Measurements from ENCODE around the gene PSMA6.
"Not testable (repeated sequence)": the region's sequence is repeated elsewhere in the genome, so short reads cannot be mapped to it uniquely, and the experiment has no call there.

Gene PSMA6

DNA sequence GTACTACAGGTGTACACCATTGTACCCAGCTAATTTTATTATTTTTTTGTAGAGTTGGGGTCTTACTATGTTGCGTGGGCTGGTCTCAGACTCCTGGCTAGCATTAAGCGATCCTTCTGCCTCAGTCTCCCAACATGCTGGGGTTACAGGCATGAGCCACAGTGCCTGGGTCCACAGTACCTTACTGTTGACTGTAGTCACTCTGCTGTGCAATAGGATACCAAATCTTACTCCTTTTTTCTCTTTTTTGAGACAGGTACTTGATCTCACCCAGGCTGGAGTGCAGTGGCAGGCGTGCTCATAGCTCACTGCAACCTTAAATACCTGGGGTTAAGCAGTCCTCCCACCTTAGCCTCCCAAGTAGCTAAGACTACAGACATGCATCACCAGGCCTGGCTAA, 25.6 kb downstream of the PSMA6 start:
- no peak overlapping the region for H3K27ac Mint-ChIP-seq
- DNase-seq (ENCODE audit: low spot score): no peak
- no peaks in the 10 kb centered on the region for H3K9me3 Mint-ChIP-seq
- peaks cover 18% of the 10 kb centered on the region for H3K4me1 Mint-ChIP-seq (ENCODE audit: low read depth)
- no peak overlapping the region for H3K4me3 Mint-ChIP-seq
- H3K36me3 Mint-ChIP-seq (ENCODE audit: low read depth): peaks cover 48% of the 10 kb centered on the region
- no peaks in the 10 kb centered on the region for H3K27me3 Mint-ChIP-seq (ENCODE audit: low read depth)

DNA sequence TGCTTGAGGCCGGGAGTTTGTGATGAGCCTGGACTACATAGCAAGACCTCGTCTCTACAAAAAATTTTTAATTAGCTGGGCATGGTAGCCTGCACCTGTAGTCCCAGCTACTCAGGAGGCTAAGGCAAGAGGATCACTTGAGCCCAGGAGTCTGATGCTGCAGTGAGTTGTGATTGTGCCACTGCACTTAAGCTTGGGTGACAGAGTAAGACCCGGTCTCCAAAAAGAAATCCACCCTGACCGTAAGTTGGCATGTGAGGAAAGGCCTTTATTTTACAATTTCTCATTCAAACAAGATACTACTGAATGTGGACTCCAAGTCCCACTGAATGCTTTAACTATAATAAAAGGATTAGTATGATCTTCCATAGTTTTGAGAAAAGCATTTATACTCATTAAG, 27.3 kb downstream of the PSMA6 start:
- Mint-ChIP-seq H3K9me3 (no peaks in the 10 kb centered on the region), H3K4me1 (ENCODE audit: low read depth) (peaks cover 14% of the 10 kb centered on the region), H3K27ac (peak overlapping the region; percentile 4), H3K4me3 (no peak overlapping the region), H3K27me3 (ENCODE audit: low read depth) (no peaks in the 10 kb centered on the region), H3K36me3 (ENCODE audit: low read depth) (peaks cover 40% of the 10 kb centered on the region)
- DNase-seq (ENCODE audit: low spot score): no peak

DNA sequence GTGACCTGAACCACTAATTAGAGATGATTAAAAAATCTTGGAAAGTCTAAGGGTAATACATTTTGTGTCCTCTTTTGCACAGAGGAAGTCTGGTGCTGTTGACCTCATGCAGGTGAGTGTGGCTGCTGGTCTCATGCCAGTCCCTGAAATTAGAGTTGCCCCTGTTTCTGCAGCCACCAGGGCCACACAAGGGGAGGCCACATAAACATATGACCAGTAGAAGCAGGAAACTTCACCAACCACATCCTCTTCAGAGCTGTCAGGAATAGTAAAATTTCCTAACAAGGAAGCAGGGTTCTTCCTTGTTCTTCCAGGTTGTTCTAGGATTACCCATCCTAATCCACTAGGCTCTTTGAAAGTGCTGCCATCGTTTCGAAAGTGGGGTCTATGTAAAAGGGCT, 28.3 kb downstream of the PSMA6 start:
- peak overlapping the region; percentile 12 for H3K27ac Mint-ChIP-seq
- no peak for DNase-seq (ENCODE audit: low spot score)
- peaks cover 6% of the 10 kb centered on the region for H3K4me1 Mint-ChIP-seq (ENCODE audit: low read depth)
- H3K36me3 Mint-ChIP-seq (ENCODE audit: low read depth): peaks cover 32% of the 10 kb centered on the region
- no peaks in the 10 kb centered on the region for H3K27me3 Mint-ChIP-seq (ENCODE audit: low read depth)
- H3K9me3 Mint-ChIP-seq: no peaks in the 10 kb centered on the region
- H3K4me3 Mint-ChIP-seq: no peak overlapping the region

DNA sequence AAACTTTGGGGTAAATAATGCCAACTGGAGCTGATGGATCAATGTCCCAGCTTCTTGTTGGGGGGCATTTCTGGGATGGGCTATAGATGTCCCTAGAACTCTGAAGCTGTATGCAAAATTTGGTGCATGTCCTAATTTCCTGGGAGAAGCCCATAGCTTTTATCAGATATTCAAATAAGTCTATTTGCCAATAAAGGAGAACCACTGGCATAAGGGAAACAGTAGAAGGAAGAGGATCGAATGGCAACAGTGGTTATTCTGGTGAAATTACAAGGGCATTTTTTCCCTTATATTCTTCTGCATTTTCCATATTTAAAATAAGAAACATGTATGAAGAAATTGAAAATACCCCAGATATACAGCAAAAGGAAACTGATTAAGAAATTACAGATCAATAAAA, 34.2 kb downstream of the PSMA6 start:
- no peak overlapping the region for H3K27ac Mint-ChIP-seq
- no peak for DNase-seq (ENCODE audit: low spot score)
- no peaks in the 10 kb centered on the region for H3K36me3 Mint-ChIP-seq (ENCODE audit: low read depth)
- no peaks in the 10 kb centered on the region for H3K4me1 Mint-ChIP-seq (ENCODE audit: low read depth)
- H3K4me3 Mint-ChIP-seq: no peak overlapping the region
- no peaks in the 10 kb centered on the region for H3K9me3 Mint-ChIP-seq
- no peaks in the 10 kb centered on the region for H3K27me3 Mint-ChIP-seq (ENCODE audit: low read depth)

DNA sequence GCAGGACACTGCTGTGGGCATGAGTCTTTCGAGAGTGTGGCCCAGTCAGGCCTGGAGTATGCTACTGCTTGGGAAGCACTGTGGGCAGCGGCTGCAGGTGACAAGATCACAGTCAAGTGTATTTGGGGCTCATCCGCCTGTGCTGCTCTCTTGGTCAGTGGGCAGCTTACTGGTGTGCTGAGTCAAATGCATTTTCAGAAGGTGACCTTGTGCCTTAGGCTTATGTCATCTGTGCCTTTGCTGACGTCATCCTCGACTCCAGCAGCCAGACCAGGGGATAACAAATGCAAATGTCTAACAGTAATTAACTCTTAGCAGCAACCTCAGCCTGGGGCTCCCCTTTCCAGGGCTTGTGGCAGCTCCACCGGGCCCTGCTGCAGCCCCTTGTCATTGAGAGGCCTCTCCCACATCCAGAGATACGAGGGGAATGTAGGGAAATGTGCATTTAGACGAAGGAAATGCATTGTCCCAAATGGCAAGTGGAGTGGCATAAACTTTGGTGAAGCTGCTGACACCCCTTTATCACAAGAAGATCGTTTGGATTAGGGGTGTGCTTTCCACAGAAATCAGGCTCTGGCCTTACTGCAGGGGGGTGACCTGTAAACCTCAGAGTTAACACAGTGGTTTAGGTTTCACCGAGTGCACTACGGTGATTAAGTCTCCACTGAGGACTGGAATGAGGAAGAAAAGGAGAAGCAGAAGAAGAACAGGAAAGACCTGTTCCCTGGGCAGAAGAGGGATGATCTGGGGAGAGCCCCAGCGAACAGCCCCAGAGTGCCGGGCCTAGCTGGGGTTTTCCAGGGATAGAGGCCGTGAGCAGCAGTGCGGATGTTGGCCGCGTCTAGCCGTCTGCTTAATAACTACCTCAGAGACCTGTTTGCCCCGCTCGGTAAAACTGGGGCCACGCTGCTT, 39.7 kb downstream of the PSMA6 start:
- no peaks in the 10 kb centered on the region for H3K27me3 Mint-ChIP-seq (ENCODE audit: low read depth)
- H3K36me3 Mint-ChIP-seq (ENCODE audit: low read depth): peaks cover 2% of the 10 kb centered on the region
- no peak overlapping the region for H3K4me3 Mint-ChIP-seq
- no peaks in the 10 kb centered on the region for H3K9me3 Mint-ChIP-seq
- DNase-seq (ENCODE audit: low spot score): no peak
- peaks cover 29% of the 10 kb centered on the region for H3K4me1 Mint-ChIP-seq (ENCODE audit: low read depth)
- H3K27ac Mint-ChIP-seq: peak overlapping the region; percentile 94

DNA sequence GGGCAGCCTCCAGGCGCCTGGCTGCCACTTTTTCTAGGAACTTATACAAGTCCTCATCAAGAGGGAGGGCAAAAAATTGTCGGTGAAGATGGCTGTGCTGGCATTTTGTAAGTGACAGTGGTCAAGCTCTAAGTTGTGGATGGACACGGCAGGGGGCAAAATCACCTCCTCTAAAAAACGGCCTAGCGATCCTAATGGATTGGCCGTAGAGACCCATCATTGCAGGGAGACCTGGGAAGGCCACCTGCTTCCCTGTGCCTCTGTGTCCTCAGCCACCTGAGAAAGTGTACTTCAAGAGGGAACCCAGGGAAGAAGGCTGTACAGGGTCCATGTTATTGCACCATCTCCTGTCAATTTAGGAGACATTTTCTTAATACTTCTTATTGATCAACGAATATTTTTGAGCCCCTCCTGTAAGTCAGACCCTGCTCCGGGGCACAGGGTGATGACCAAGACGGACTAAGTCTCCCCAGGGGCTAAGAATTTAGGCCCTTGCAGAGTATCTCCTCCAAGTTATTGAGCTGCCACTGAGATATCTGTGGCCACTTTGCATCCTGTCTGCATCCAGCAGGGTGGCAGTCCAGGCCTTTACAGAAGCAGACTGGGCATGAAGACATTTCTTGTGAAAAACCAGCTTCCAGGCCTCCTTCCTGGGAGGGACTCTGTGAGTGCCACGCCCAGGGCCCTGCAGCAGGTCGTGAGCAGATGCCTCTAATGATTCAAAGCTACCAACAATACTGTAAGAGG, 40.5 kb downstream of the PSMA6 start:
- DNase-seq (ENCODE audit: low spot score): peak; percentile 72
- H3K4me1 Mint-ChIP-seq (ENCODE audit: low read depth): peaks cover 29% of the 10 kb centered on the region
- peak overlapping the region; percentile 94 for H3K27ac Mint-ChIP-seq
- H3K4me3 Mint-ChIP-seq: peak overlapping the region; percentile 78
- H3K27me3 Mint-ChIP-seq (ENCODE audit: low read depth): no peaks in the 10 kb centered on the region
- no peaks in the 10 kb centered on the region for H3K9me3 Mint-ChIP-seq
- peaks cover 2% of the 10 kb centered on the region for H3K36me3 Mint-ChIP-seq (ENCODE audit: low read depth)

DNA sequence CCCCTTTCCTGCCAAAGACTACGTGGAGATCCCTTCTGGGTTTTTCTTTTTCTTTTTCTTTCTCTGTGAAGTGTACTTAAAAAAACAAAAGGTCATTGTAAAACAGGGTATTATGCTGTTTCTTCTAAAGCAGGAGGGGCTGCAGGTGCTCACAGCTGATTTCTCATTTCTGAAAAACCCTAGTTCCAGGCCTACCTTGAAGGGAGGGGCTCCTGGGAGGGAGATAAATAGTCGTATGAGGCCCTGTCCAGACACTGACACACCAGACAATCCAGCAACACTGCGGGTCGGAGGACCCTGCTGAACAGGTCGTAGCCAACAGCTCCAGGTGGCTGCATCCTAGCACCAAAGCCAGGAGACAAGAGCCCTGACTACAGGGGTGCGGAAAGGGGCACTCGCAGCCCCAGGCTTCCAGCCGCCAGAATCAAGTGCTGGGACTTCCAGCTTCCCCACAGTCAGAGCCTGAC, 41.1 kb downstream of the PSMA6 start:
- Mint-ChIP-seq H3K4me3 (peak overlapping the region; percentile 78), H3K4me1 (ENCODE audit: low read depth) (peaks cover 29% of the 10 kb centered on the region), H3K27me3 (ENCODE audit: low read depth) (no peaks in the 10 kb centered on the region), H3K9me3 (no peaks in the 10 kb centered on the region), H3K36me3 (ENCODE audit: low read depth) (peaks cover 2% of the 10 kb centered on the region), H3K27ac (peak overlapping the region; percentile 94)
- no peak for DNase-seq (ENCODE audit: low spot score)

DNA sequence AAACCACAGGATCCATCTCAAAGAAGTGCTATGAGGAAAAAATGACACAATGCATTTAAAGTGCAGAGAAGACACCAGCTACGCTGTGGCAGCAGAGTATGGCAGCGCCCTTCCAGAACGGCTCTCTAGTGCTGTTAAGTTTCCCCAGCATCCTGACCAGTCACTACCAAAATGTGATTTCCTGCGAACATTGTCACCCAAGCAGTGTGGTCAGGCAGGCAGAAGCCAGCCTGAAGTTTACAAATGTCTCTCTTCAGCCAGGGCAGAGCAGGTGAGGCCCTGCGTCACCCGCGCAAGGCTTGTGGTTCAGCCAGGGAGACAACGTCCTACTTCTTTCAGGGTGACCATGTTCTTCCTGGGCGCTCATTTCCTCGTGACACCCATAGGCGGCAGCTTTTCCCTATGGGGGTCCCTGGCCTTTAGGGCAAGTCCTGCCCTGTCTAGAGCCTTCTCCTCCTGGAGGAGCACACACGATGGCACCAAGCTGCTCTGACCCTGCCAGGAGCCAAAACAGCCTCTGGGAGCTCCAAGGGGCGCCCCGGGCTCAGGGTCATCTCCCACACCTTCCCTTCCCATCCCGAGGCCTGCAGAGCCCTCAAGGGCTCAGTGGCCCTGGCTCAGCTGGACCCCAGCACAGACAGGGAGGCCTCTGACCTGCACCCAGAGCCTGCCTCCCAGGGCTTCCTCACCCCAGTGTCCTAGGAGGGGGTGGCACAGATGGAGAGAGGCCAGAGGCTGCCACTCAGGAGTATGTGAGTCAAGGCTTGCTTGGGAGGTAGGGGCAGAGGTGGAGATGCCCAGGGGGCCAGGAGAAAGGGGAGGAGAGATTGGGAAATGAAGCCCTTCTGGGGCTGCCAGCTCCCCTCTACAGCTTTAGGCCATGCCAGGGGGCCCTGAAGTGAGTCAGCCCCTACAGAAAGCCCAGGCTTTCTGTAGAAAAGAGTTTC, 41.9 kb downstream of the PSMA6 start:
- peak overlapping the region; percentile 53 for H3K4me3 Mint-ChIP-seq
- H3K36me3 Mint-ChIP-seq (ENCODE audit: low read depth): peaks cover 2% of the 10 kb centered on the region
- peak; percentile 45 for DNase-seq (ENCODE audit: low spot score)
- H3K27me3 Mint-ChIP-seq (ENCODE audit: low read depth): no peaks in the 10 kb centered on the region
- H3K4me1 Mint-ChIP-seq (ENCODE audit: low read depth): peaks cover 29% of the 10 kb centered on the region
- H3K27ac Mint-ChIP-seq: peak overlapping the region; percentile 94
- no peaks in the 10 kb centered on the region for H3K9me3 Mint-ChIP-seq

DNA sequence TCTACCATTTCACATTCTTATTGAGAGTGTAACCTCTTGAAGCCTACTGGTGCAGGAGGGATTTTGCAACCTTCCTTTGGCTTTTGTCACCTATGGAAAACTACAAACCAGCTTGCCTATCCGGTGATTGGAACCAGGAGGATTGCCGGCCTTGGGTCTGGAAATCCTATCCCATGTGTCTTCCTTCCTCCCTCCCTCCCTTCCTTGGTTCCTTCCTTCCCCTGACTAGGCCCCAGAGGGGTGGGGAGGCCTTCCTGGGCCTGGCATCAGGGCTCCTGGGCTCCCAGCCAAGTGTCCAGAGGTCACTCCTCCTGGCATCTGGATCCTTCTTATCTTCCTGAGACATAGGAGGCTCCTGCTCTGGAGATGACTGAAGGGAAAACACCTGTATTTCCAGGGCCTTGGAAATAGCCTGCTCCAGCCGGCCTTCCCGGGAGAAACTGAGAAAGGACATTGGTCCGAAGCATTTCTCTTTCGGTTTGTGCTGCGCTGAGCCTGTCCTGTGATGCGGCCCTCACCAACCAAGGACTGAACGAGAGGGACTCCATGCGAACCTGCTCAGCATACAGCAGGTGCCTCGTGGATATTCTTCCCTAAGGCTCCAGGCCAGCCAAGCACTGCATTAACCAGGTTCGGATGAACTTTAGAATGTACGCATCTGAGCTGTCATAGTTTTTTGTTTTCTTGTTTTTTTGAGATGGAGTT, 43.4 kb downstream of the PSMA6 start:
- no peak overlapping the region for H3K4me3 Mint-ChIP-seq
- no peak overlapping the region for H3K27ac Mint-ChIP-seq
- peaks cover 34% of the 10 kb centered on the region for H3K4me1 Mint-ChIP-seq (ENCODE audit: low read depth)

DNA sequence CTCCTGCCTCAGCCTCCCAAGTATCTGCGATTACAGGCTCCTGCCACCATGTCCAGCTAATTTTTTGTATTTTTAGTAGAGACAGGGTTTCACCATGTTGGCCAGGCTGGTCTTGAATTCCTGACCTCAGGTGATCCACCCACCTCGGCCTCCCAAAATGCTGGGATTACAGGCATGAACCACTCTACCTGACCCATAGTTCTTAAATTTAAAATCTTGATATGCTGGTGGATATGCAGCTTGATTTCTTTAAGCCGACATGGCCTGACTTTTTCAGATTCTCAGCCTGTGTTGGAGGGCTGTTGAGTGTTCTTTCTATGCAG, 44.0 kb downstream of the PSMA6 start:
- not testable (repeated sequence) for H3K27ac Mint-ChIP-seq; H3K36me3 Mint-ChIP-seq (ENCODE audit: low read depth); H3K4me3 Mint-ChIP-seq; H3K27me3 Mint-ChIP-seq (ENCODE audit: low read depth); H3K9me3 Mint-ChIP-seq; DNase-seq (ENCODE audit: low spot score)
- H3K4me1 Mint-ChIP-seq (ENCODE audit: low read depth): peaks cover 34% of the 10 kb centered on the region

More for the DNA sequence above, 43.4 kb downstream of the PSMA6 start:
- DNase-seq (ENCODE audit: low spot score): no peak
- H3K9me3 Mint-ChIP-seq: no peaks in the 10 kb centered on the region
- H3K27me3 Mint-ChIP-seq (ENCODE audit: low read depth): no peaks in the 10 kb centered on the region
- peaks cover 2% of the 10 kb centered on the region for H3K36me3 Mint-ChIP-seq (ENCODE audit: low read depth)

DNA sequence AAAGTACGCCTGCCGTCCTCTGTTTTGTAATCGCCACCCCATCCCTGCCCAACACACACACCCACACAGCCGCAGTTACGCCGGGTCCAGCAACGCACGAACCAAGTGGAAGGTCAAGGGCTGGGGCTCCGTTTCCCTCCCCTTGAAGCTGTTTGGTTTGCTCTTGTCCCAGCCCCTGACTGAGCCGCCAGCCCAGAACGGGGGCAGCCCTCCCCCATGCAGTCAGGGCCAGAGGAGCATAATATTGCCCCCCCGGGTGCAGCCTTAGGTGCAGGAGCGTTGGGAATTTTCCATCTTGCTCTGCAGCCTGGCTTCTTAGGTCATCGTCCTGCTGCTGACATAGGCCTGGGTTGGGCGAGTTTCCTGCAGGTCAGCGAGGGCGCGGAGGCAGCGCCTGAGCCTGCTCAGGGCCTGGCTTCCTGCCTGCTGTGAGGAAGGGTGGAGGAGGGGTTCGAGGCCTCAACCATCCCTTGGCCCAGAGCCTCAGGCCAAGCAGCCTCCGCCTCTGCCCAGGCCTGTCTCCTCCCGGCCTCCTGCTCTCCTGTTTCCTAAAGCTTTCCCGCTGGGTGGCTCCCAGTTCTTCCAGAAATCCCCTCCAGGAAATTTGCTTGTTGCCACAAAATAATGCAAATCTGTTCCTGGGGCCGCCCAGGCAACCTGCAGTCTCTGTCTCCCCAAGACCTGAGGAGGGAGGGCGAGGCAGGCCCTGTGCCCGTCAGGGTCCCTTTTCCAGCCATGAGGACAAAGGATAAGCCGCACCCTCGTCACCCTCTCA, 44.5 kb downstream of the PSMA6 start:
- H3K4me1 Mint-ChIP-seq (ENCODE audit: low read depth): peaks cover 37% of the 10 kb centered on the region
- no peaks in the 10 kb centered on the region for H3K9me3 Mint-ChIP-seq
- no peak overlapping the region for H3K27ac Mint-ChIP-seq
- DNase-seq (ENCODE audit: low spot score): no peak
- H3K27me3 Mint-ChIP-seq (ENCODE audit: low read depth): no peaks in the 10 kb centered on the region
- H3K36me3 Mint-ChIP-seq (ENCODE audit: low read depth): peaks cover 2% of the 10 kb centered on the region
- H3K4me3 Mint-ChIP-seq: no peak overlapping the region

DNA sequence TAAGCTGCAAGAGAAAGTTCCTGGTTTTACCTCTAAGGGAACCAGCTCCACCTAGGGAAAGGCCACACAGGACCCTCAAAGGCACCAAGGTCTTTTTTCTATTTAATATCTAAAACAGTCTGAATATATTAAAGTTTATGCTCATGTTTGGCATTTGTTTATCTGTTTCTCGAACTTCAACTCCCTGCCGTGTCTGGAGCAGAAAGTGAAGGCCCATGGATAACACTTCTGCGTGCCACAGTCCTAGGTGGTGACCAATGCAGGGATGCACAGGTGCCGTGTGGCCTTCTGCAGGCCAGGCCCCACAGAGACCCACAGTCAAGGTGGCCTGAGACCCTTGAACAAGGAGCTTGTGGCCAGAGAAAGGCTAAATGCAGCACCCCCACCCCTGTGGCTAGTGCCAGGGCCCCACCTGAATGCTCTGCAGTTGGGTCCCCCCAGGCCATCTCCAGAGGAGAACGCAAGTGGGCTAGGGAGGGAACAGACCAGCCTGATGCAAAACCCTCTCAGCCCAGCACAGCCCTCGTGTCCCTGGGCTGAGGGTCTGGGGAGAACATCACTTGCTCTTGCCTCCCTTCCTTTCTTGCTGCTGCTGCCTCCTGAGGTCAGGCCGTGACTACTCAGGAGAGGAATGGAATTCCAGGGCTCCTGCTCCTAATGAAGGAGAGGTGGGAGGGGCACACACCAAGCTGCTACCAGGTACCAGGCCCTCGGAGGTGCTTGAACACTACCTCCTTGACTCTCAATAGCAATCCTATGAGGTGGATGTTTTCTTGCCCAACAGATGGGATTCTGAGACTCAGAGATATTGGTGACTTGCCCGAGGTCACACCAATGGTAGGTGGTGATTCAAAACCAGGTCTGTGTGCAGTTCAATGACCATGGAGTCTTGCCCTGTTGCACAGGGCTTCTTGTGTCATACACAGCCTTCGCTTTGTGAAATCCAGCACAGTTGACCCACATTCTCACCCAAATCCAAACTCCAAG, 45.4 kb downstream of the PSMA6 start:
- Mint-ChIP-seq H3K36me3 (ENCODE audit: low read depth) (peaks cover 2% of the 10 kb centered on the region), H3K9me3 (no peaks in the 10 kb centered on the region), H3K4me3 (no peak overlapping the region), H3K27me3 (ENCODE audit: low read depth) (no peaks in the 10 kb centered on the region), H3K4me1 (ENCODE audit: low read depth) (peaks cover 28% of the 10 kb centered on the region), H3K27ac (no peak overlapping the region)
- no peak for DNase-seq (ENCODE audit: low spot score)
